ENCODE measurements around the gene PRDM12.

PRDM12 gene

DNA sequence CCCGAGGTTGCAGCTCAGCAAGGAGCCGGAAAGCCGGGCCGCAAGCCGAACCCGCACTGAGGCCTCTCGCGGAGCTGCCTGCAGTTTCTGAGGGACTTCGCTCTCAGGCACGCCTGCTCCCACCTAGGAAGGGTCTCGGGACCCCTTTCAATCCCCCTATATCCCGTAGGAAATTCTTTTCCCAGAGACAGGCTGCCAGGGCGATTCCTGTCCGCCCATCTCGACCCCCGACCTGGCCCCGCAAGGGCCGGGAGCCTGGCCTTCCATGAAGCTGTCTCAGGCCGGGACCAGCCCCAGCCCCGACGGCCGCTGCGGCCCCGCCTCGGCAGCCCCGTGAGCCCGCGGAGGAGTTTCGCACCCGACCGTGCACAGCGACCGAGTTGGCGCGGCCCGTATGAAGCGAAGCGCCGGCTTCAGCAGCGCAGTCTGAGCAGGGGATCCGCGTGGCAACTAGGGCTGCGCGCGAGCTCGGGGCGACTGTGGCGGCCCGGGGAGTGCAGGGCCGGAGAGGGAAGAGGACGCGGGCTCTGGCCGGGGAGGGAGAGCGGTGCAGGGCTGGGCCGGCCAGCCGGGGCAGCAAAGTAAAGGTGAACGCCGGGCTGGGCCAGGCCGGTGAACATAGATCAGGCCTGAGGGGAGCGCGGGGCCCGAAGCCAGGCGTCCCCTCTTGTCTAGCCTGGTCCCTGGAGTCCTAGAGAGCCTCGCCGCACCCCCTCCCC, 977 bp upstream of the PRDM12 start:
- TF ChIP-seq CTCF (IDR thresholded peaks at IDR 0.05): no peak

DNA sequence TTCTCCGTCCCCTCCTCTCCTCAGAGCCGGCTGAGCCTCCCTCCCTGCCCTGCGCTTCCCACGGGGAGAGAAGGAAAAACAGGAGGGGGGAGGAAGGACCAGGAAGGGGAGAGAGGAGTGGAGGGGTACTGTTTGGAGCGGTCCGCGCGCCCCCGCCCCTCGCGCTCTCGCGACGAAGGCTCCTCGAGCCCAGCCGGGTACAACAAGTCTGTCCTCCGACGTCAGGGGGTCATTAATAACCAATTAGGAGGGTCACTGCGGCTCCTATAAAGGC, 480 bp upstream of the PRDM12 start:
- no peak for TF ChIP-seq CTCF (IDR thresholded peaks at IDR 0.05)

GRCh38 chr9:130665029-130665430, 636 bp downstream of the PRDM12 start:
- TF ChIP-seq CTCF (IDR thresholded peaks at IDR 0.05): no peak

GRCh38 chr9:130665431-130666392, 1.3 kb downstream of the PRDM12 start:
- TF ChIP-seq CTCF (IDR thresholded peaks at IDR 0.05): no peak

DNA sequence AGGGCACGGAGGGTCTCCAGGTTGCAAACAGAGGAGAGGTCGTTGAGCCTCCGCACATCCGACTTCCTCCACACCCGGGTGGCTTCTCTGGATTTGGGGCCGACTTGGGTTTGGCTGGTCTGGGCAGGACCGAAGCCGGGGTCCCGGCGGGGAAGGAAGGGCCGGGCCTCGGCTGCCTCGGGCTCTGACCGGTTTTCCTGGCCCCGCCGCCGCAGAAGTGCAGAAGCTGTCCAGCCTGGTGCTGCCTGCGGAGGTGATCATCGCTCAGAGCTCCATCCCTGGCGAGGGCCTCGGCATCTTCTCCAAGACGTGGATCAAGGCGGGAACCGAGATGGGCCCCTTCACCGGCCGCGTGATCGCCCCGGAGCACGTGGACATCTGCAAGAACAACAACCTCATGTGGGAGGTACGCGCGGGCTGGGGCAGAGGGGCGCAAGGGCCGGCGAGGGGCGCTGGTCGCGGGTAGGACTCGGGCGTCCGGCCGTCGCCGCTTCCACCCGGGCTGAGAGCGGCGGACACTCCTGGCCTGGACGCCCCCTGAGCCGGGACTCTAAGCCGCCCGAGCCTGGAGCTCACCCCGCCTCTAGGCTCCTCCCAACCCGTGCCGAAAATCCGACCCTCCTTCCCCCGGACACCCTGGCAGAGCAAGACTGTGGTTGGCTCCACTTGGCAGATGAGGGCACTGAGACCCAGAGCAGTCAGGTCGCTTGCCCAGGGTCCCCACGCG, 2.2 kb downstream of the PRDM12 start:
- TF ChIP-seq CTCF (IDR thresholded peaks at IDR 0.05): no peak

DNA sequence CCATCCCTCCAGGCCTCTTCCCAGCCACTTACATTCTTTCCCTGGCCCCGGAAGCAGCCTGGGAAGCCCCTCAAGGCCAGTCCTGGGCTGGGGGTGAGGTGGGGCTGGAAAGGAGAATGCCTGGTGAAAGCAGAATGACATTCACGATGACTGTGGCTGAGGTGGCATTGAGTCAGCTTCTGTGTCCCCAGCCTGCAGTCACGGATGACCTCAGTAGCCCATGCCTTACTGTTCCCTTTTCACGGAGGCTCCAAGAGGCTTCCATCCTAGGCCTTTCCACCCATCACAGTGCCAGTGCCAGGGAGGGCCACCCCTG, 2.7 kb downstream of the PRDM12 start:
- TF ChIP-seq CTCF (IDR thresholded peaks at IDR 0.05): no peak

- TF ChIP-seq CTCF (IDR thresholded peaks at IDR 0.05): no peak
Measured at GRCh38 chr9:130668196-130668595, 3.8 kb downstream of the PRDM12 start.
